H9 (cell line): ENCODE results near the gene MAP4K1. TPM values are rescaled to one million over a fixed set of nuclear protein-coding genes. Genes with fewer than 3 reads are reported as not detected.

Experiments used
- DNase-seq: peaks from one replicate; pipeline ENCODE4 v3.0.0-alpha.2; 2017
- H2AFZ ChIP-seq: one replicate; pipeline ENCODE4 v1.6.1; 2013; ENCODE audit warnings: mild to moderate bottlenecking, low read length, control low read depth, moderate library complexity
- H2AK5ac ChIP-seq: 2 replicates; pipeline ENCODE4 v1.6.1; 2013; ENCODE audit warnings: low read length, control low read depth, mixed read lengths; ENCODE audit not compliant: insufficient read length
- H2BK120ac ChIP-seq: one replicate; pipeline ENCODE4 v1.6.1; 2013; ENCODE audit warnings: low read depth, mild to moderate bottlenecking, low read length, control low read depth, inconsistent platforms; ENCODE audit not compliant: poor library complexity, severe bottlenecking
- H2BK12ac ChIP-seq: 2 replicates; pipeline ENCODE4 v1.6.1; 2013; ENCODE audit warnings: low read length, control low read depth, mixed read lengths, low read depth; ENCODE audit not compliant: insufficient read length
- H2BK15ac ChIP-seq: 2 replicates; pipeline ENCODE4 v1.6.1; 2013; ENCODE audit warnings: low read depth, low read length, control low read depth
- H2BK20ac ChIP-seq: one replicate; pipeline ENCODE4 v1.6.1; 2013; ENCODE audit warnings: low read depth, mild to moderate bottlenecking, low read length, control low read depth, inconsistent platforms; ENCODE audit not compliant: poor library complexity, severe bottlenecking
- H2BK5ac ChIP-seq: 2 replicates; pipeline ENCODE4 v1.6.1; 2013; ENCODE audit warnings: low read length, control low read depth, mixed read lengths; ENCODE audit not compliant: insufficient read length
- H3K14ac ChIP-seq: 2 replicates; pipeline ENCODE4 v1.6.1; 2013; ENCODE audit warnings: low read length, control low read depth; ENCODE audit not compliant: insufficient read depth
- H3K18ac ChIP-seq: 2 replicates; pipeline ENCODE4 v1.6.1; 2013; ENCODE audit warnings: low read depth, mild to moderate bottlenecking, mixed read lengths, low read length, control low read depth; ENCODE audit not compliant: insufficient read length
- H3K23ac ChIP-seq: 2 replicates; pipeline ENCODE4 v1.6.1; 2013; ENCODE audit warnings: low read length, control low read depth, mixed read lengths, low read depth; ENCODE audit not compliant: insufficient read length
- H3K23me2 ChIP-seq: 2 replicates; pipeline ENCODE4 v1.6.1; 2013; ENCODE audit warnings: low read depth, mild to moderate bottlenecking, mixed read lengths, low read length, control low read depth; ENCODE audit not compliant: insufficient read length, poor library complexity, severe bottlenecking
- H3K27ac ChIP-seq: 2 replicates; pipeline ENCODE4 v1.5.1; 2013; ENCODE audit warnings: low read length, control low read depth, mixed read lengths, low read depth; ENCODE audit not compliant: insufficient read length
- H3K27me3 ChIP-seq: 2 replicates; pipeline ENCODE4 v1.6.1; 2013; ENCODE audit warnings: low read length, control low read depth, inconsistent platforms; ENCODE audit not compliant: insufficient read depth
- H3K4ac ChIP-seq: 2 replicates; pipeline ENCODE4 v1.6.1; 2013; ENCODE audit warnings: low read depth, mild to moderate bottlenecking, control low read depth, inconsistent platforms, low read length, moderate library complexity
- H3K4me1 ChIP-seq: 2 replicates; pipeline ENCODE4 v1.6.1; 2013; ENCODE audit warnings: low read length, control low read depth, inconsistent platforms; ENCODE audit not compliant: insufficient read depth
- H3K4me2 ChIP-seq: 2 replicates; pipeline ENCODE4 v1.6.1; 2013; ENCODE audit warnings: low read length, control low read depth, mixed read lengths; ENCODE audit not compliant: insufficient read length, insufficient read depth
- H3K56ac ChIP-seq: 2 replicates; pipeline ENCODE4 v1.6.1; 2013; ENCODE audit warnings: low read depth, mild to moderate bottlenecking, mixed read lengths, low read length, control low read depth; ENCODE audit not compliant: insufficient read length
- H3K79me1 ChIP-seq: 2 replicates; pipeline ENCODE4 v1.6.1; 2013; ENCODE audit warnings: low read depth, mild to moderate bottlenecking, moderate library complexity, low read length, control low read depth, inconsistent platforms; ENCODE audit not compliant: insufficient read depth, poor library complexity, severe bottlenecking
- H3K79me2 ChIP-seq: 2 replicates; pipeline ENCODE4 v1.6.1; 2013; ENCODE audit warnings: low read length, control low read depth, inconsistent platforms; ENCODE audit not compliant: insufficient read depth
- H3K9ac ChIP-seq: 2 replicates; pipeline ENCODE4 v1.6.1; 2013; ENCODE audit warnings: low read length, control low read depth, mixed read lengths; ENCODE audit not compliant: insufficient read length; ENCODE audit errors: extremely low read depth
- H3K9me3 ChIP-seq: one replicate; pipeline ENCODE4 v1.6.1; 2013; ENCODE audit warnings: low read depth, low read length, inconsistent platforms; ENCODE audit not compliant: control insufficient read depth
- H3T11ph ChIP-seq: one replicate; pipeline ENCODE4 v1.6.1; 2013; ENCODE audit warnings: mild to moderate bottlenecking, low read length, control low read depth, inconsistent platforms
- H4K20me1 ChIP-seq: one replicate; pipeline ENCODE4 v1.6.1; 2013; ENCODE audit not compliant: control insufficient read depth, insufficient read length, insufficient read depth
- H4K5ac ChIP-seq: 2 replicates; pipeline ENCODE4 v1.6.1; 2013; ENCODE audit warnings: low read depth, mild to moderate bottlenecking, mixed read lengths, low read length, control low read depth; ENCODE audit not compliant: insufficient read length
- H4K8ac ChIP-seq: replicated peaks from 2 replicates; pipeline ENCODE4 v1.6.1; 2013; ENCODE audit warnings: low read length, control low read depth, mixed read lengths, low read depth; ENCODE audit not compliant: insufficient read length
- H4K91ac ChIP-seq: 2 replicates; pipeline ENCODE4 v1.6.1; 2013; ENCODE audit warnings: low read depth, mild to moderate bottlenecking, moderate library complexity, mixed read lengths, low read length, control low read depth; ENCODE audit not compliant: insufficient read length
- H3K27ac Mint-ChIP-seq, 3 experiments: 2 replicates in 2 of 3; 3 replicates in 1 of 3; pipeline ENCODE4 v1.8.0; 2020 to 2021; ENCODE audit warnings: mixed read lengths in 3 of 3, mild to moderate bottlenecking in 1 of 3, moderate library complexity in 1 of 3
- H3K27me3 Mint-ChIP-seq: 2 replicates; pipeline ENCODE4 v1.8.0; 2021; ENCODE audit warnings: low read depth, mild to moderate bottlenecking, moderate library complexity, mixed read lengths
- H3K36me3 Mint-ChIP-seq, 3 experiments: 2 replicates in 2 of 3; 3 replicates in 1 of 3; pipeline ENCODE4 v1.8.0; 2020 to 2021; ENCODE audit warnings: low read depth in 3 of 3, mixed read lengths in 3 of 3; ENCODE audit not compliant: insufficient read depth in 1 of 3
- H3K4me1 Mint-ChIP-seq, 2 experiments: 2 replicates each; pipeline ENCODE4 v1.8.0; 2020; ENCODE audit warnings: mixed read lengths in 2 of 2
- H3K4me3 Mint-ChIP-seq, 2 experiments: 2 replicates in 1 of 2; 3 replicates in 1 of 2; pipeline ENCODE4 v1.8.0; 2020 to 2021; ENCODE audit warnings: mild to moderate bottlenecking in 2 of 2, mixed read lengths in 2 of 2, moderate library complexity in 1 of 2
- H3K9me3 Mint-ChIP-seq, 2 experiments: 2 replicates in 1 of 2; 3 replicates in 1 of 2; pipeline ENCODE4 v1.8.0; 2020; ENCODE audit warnings: mild to moderate bottlenecking in 2 of 2, mixed read lengths in 2 of 2, moderate library complexity in 1 of 2
- CTCF ChIP-seq: fragments of 200-600 bp; sonication (generic); conservative IDR thresholded peaks from 3 replicates; pipeline ENCODE4 v1.8.0; 2021; ENCODE audit warnings: antibody characterized with exemption, mild to moderate bottlenecking
- WGBS: extraction: QIAGEN DNeasy Blood & Tissue Kit; methylation state at CpG from one replicate; pipeline ENCODE4 v1.1.7; 2013; ENCODE audit warnings: missing lambda C conversion rate, low lambda C conversion rate, mixed read lengths; ENCODE audit not compliant: insufficient read length; ENCODE audit errors: extremely low coverage; 5-methylcytosine and 5-hydroxymethylcytosine counted together
- total RNA-seq: library from RNA; stranded (reverse); gene quantifications from 2 replicates; pipeline ENCODE4 v1.2.1, GENCODE V29; 2021

MAP4K1 gene
- total RNA-seq, 1 experiment from 2014 or later = 31.1 TPM

- Histone ChIP-seq H3K79me1 (no peaks in the 10 kb centered on the region), H2BK120ac (no peak overlapping the region), H3K23ac (no peak overlapping the region), H2BK20ac (no peak overlapping the region), H2BK12ac (no peak overlapping the region), H2AK5ac (no peak overlapping the region), H2BK5ac (no peak overlapping the region), H4K8ac (no peak overlapping the region), H2AFZ (no peak overlapping the region), H4K5ac (no peak overlapping the region), H2BK15ac (no peak overlapping the region), H3K4me2 (no peak overlapping the region), H3K4ac (no peak overlapping the region), H3K9me3 (no peaks in the 10 kb centered on the region), H4K91ac (no peak overlapping the region), H3K79me2 (no peaks in the 10 kb centered on the region), H3K27me3 (no peaks in the 10 kb centered on the region), H3K56ac (no peak overlapping the region), H3K18ac (no peak overlapping the region), H4K20me1 (peaks cover 2% of the 10 kb centered on the region), H3K23me2 (no peaks in the 10 kb centered on the region), H3K4me1 (no peaks in the 10 kb centered on the region), H3K14ac (no peak overlapping the region), H3K27ac (no peak overlapping the region), H3T11ph (no peak overlapping the region), H3K9ac (no peak overlapping the region)
- H3K4me3 Mint-ChIP-seq = peak overlapping the region in 1 of 2 experiments; percentile 3; a peak in 1 of 5 replicates
- peaks cover 20 to 33% (median 21%) of the 10 kb centered on the region in 3 experiments; a peak in 6 of 7 replicates for H3K36me3 Mint-ChIP-seq
- DNase-seq = no peak
- WGBS = no CpG with 5 or more reads among the region's 21 CpGs
- H3K27ac Mint-ChIP-seq = no peak overlapping the region; a peak in 2 of 7 replicates
- no peak for TF ChIP-seq CTCF
- peaks cover 2% of the 10 kb centered on the region; the same call in 1 of the 2 replicates for H3K27me3 Mint-ChIP-seq
- no peaks in the 10 kb centered on the region for H3K9me3 Mint-ChIP-seq
- no peaks in the 10 kb centered on the region for H3K4me1 Mint-ChIP-seq
Observed at GRCh38 chr19:38565691-38566105, 52.1 kb downstream of the MAP4K1 start.
